Activated T-cell treated with anti-CD3 and anti-CD28 coated beads, Interleukin-2, amount 50 U/mL, for 48 hours (primary cell): Measurements from ENCODE around the gene SPRY1.

Source experiments
- DNase-seq, 2 experiments: peaks; one replicate each; pipeline ENCODE4 v3.0.0-alpha.2; 2020

The SPRY1 gene

DNA sequence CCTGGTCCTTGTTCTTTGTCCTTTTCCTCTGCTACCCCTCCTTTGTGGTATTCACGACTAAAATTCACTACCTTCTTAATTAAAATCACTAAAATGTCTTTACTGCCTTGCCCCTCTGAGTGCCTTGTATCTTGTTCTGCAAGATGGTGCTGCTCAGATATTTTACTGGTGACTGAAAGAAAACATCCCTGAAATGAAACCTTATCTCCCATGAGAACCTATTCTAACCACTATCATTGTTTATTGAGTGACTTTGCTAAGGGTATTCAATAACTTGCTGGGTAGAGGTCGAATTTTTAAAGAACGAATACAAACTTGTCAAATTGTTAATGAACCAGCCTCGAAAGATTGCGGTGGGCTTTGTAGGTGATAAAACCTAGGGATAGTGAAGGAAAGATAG lies 52.8 kb downstream of the SPRY1 start:
- no peak for DNase-seq

DNA sequence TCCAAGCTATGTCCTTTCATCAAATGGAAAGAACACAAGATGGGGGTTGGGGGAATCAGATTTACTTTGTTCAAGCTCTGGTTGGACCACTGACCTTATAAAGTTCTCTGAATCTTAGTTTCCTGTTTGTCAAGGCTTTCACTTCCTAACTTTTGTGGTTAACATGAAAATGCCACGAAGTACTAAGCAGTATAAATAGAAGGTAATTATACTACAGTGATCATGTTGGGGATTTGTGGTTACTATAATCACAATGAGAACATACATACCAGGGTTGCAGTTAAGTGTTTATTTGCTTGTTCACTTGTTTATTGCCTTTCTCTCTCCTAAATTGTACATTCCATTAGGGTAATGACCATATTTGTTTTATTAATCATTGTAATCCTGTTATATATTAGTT lies 53.2 kb downstream of the SPRY1 start:
- DNase-seq, result no peak

DNA sequence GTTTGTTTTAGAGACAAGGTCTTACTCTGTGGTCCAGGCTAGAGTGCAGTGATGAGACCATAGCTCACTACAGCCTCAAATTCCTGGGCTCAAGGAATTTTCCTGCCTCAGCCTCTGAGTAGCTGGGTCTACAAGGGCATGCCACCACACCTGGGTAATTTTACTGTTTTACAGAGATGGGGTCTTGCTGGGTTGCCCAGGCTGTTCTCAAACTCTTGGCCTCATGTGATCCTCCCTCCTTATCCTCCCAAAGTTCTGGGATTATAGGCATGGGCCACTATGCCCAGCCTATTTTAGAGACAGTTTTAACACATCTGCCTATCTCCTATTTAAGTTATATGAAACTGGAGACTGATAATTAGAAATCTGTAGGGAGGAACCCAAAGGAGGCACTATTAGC lies 53.8 kb downstream of the SPRY1 start:
- no peak for DNase-seq

DNA sequence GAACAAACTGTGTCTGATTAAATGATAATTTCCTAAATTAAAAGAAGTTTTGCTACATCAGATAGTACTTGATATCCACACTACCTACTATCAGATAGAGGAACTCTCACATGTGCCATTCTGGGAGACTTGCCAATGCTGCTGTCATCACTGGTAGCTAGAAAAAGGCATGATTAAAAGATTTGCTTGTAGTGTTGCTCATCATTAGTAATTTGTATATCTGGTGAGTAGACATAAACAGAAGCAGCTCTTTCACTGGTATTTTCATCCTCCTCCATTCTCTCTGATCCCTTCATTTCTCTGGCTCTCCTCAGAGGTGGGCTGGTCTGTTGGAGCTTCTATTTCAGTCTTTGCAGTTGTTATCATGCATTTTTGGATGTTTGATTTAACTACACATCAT lies 56.0 kb downstream of the SPRY1 start:
- no peak for DNase-seq

DNA sequence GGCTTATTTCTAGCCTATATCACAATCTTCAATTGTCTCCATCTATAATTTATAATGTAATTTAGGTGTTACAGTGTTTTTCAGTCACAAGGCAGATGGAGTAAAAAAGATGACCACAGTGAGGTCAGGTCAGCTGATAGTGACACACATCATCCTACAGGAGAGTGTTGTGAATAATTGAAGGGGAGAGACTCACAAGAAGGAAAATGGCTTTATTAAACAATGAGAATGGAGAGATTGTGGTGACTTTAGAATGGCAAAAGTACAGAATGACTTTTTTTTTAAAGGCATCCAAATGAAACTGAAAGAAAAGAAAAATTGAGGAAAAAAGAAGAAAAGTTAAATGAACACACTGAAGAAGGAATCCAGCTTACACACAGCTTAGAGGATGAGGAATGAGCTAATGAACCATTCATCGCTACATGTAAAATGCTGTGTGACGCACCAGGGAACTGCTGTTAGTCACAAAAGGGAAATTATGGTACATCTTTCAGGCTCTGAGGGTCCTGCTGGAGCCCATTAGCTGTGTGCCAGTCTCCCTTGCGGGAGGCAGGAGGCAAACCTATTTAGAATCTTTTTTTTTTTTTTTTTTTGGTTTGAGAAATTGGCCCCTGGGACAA lies 56.6 kb downstream of the SPRY1 start:
- no peak for DNase-seq
